SK-N-SH treated with all-trans-retinoic acid at 6 μM for 48 hours (cell line): ENCODE measurements around the gene TRMT11.
"Not testable (repeated sequence)": the region's sequence is repeated elsewhere in the genome, so short reads cannot be mapped to it uniquely, and the experiment has no call there.

Experiments used
- ATAC-seq: fragments of 200-7000 bp; cut with Tn5 transposase; 3 replicates; pipeline ENCODE4 v1.9.1; 2020; ENCODE audit warnings: mild to moderate bottlenecking, moderate library complexity
- BACH2 ChIP-seq: fragments of 250-450 bp; sonication (Bioruptor Pico); IDR thresholded peaks from 2 replicates; pipeline ENCODE4 v1.9.0; 2021; ENCODE audit warnings: mild to moderate bottlenecking, borderline replicate concordance
- CREB5 ChIP-seq: fragments of 250-450 bp; sonication (Bioruptor Pico); IDR thresholded peaks from 2 replicates; pipeline ENCODE4 v1.5.1; 2020; ENCODE audit warnings: low read depth, mild to moderate bottlenecking, moderate library complexity
- CSDC2 ChIP-seq: fragments of 250-450 bp; sonication (Bioruptor Pico); IDR thresholded peaks from 2 replicates; pipeline ENCODE4 v1.5.0; 2020; ENCODE audit warnings: mild to moderate bottlenecking, moderate library complexity
- GLIS3 ChIP-seq: fragments of 250-450 bp; sonication (Bioruptor Pico); IDR thresholded peaks from 2 replicates; pipeline ENCODE4 v1.5.0; 2020; ENCODE audit warnings: mild to moderate bottlenecking, moderate library complexity
- ISL1 ChIP-seq: fragments of 250-450 bp; sonication (Bioruptor Pico); IDR thresholded peaks from 2 replicates; pipeline ENCODE4 v2.1.2; 2022; ENCODE audit warnings: mild to moderate bottlenecking, moderate library complexity
- PATZ1 ChIP-seq: fragments of 250-450 bp; sonication (Bioruptor Pico); IDR thresholded peaks from 2 replicates; pipeline ENCODE4 v1.8.0; 2020; ENCODE audit warnings: mild to moderate bottlenecking, moderate library complexity, borderline replicate concordance
- POU6F1 ChIP-seq: fragments of 250-450 bp; sonication (Bioruptor Pico); IDR thresholded peaks from 2 replicates; pipeline ENCODE4 v1.8.0; 2021; ENCODE audit warnings: low read depth, mild to moderate bottlenecking, moderate library complexity, borderline replicate concordance
- PPARA ChIP-seq: fragments of 250-450 bp; sonication (Bioruptor Pico); IDR thresholded peaks from 2 replicates; pipeline ENCODE4 v1.5.0; 2020; ENCODE audit warnings: mild to moderate bottlenecking, borderline replicate concordance
- RARB ChIP-seq: fragments of 250-450 bp; sonication (Bioruptor Pico); IDR thresholded peaks from 2 replicates; pipeline ENCODE4 v1.8.0; 2021; ENCODE audit warnings: mild to moderate bottlenecking, moderate library complexity
- SNAI2 ChIP-seq: fragments of 250-450 bp; sonication (Bioruptor Pico); IDR thresholded peaks from 2 replicates; pipeline ENCODE4 v1.5.0; 2020; ENCODE audit warnings: mild to moderate bottlenecking, moderate library complexity
- TCF4 ChIP-seq: fragments of 250-450 bp; sonication (Bioruptor Pico); IDR thresholded peaks from 2 replicates; pipeline ENCODE4 v1.8.0; 2021; ENCODE audit warnings: mild to moderate bottlenecking, moderate library complexity, borderline replicate concordance
- TOX ChIP-seq: fragments of 250-450 bp; sonication (Bioruptor Pico); IDR thresholded peaks from 2 replicates; pipeline ENCODE4 v1.8.0; 2021; ENCODE audit warnings: mild to moderate bottlenecking, moderate library complexity, borderline replicate concordance
- TSHZ2 ChIP-seq: fragments of 250-450 bp; sonication (Bioruptor Pico); IDR thresholded peaks from 2 replicates; pipeline ENCODE4 v1.5.0; 2020; ENCODE audit warnings: mild to moderate bottlenecking, moderate library complexity
- ZC3H10 ChIP-seq: fragments of 250-450 bp; sonication (Bioruptor Pico); IDR thresholded peaks from 2 replicates; pipeline ENCODE4 v1.5.1; 2021; ENCODE audit warnings: mild to moderate bottlenecking, moderate library complexity
- ZFP3 ChIP-seq: fragments of 250-450 bp; sonication (Bioruptor Pico); IDR thresholded peaks from 2 replicates; pipeline ENCODE4 v1.5.0; 2020; ENCODE audit warnings: mild to moderate bottlenecking, moderate library complexity
- ZFP30 ChIP-seq: fragments of 450-650 bp; formaldehyde crosslinking; IDR thresholded peaks from 2 replicates; pipeline ENCODE4 v1.5.0; 2022; ENCODE audit warnings: mild to moderate bottlenecking, moderate library complexity
- ZNF565 ChIP-seq: fragments of 450-650 bp; formaldehyde crosslinking; conservative IDR thresholded peaks from 2 replicates; pipeline ENCODE4 v1.5.0; 2020; ENCODE audit warnings: low read depth, mild to moderate bottlenecking, moderate library complexity
- ZNF70 ChIP-seq: fragments of 450-650 bp; formaldehyde crosslinking; IDR thresholded peaks from 2 replicates; pipeline ENCODE4 v1.5.0; 2020; ENCODE audit warnings: mild to moderate bottlenecking, moderate library complexity
- ZNF8 ChIP-seq: fragments of 450-650 bp; formaldehyde crosslinking; IDR thresholded peaks from 2 replicates; pipeline ENCODE4 v1.5.0; 2020; ENCODE audit warnings: mild to moderate bottlenecking, moderate library complexity

TRMT11 gene

GRCh38 chr6:126016591-126016990 is 30.3 kb downstream of the TRMT11 start (continued):
- TF ChIP-seq CREB5 (CRISPR knock-in tag) (no peak), ISL1 (CRISPR knock-in tag) (no peak), ZNF565 (CRISPR knock-in tag) (no peak), ZNF70 (CRISPR knock-in tag) (no peak), ZC3H10 (no peak), TCF4 (no peak), POU6F1 (CRISPR knock-in tag) (no peak)

- no peak for TF ChIP-seq PPARA (CRISPR knock-in tag)
- no peak for TF ChIP-seq ZFP3
- TF ChIP-seq PATZ1 (CRISPR knock-in tag), result no peak
- no peak for TF ChIP-seq CSDC2
- no peak for TF ChIP-seq TOX
- no peak for TF ChIP-seq BACH2
- TF ChIP-seq ZFP30 (CRISPR knock-in tag), result no peak
- TF ChIP-seq ZC3H10, result no peak
- no peak for TF ChIP-seq SNAI2 (CRISPR knock-in tag)
- TF ChIP-seq GLIS3 (CRISPR knock-in tag), result no peak
- TF ChIP-seq ZNF70 (CRISPR knock-in tag), result no peak
- no peak for TF ChIP-seq RARB
- no peak for TF ChIP-seq TCF4
- TF ChIP-seq ZNF8, result no peak
- no peak for TF ChIP-seq TSHZ2 (CRISPR knock-in tag)
- TF ChIP-seq POU6F1 (CRISPR knock-in tag), result no peak
- ATAC-seq, result no peak
Observed at GRCh38 chr6:126017668-126018067, 31.3 kb downstream of the TRMT11 start.

- ATAC-seq, result no peak
- TF ChIP-seq CSDC2, result no peak
- no peak for TF ChIP-seq RARB
- TF ChIP-seq POU6F1 (CRISPR knock-in tag), result no peak
- TF ChIP-seq BACH2, result no peak
- TF ChIP-seq, all 23 proteins: peak for 0
Observed at GRCh38 chr6:126020305-126021050, 34.1 kb downstream of the TRMT11 start.

- not testable (repeated sequence) for ATAC-seq
Observed at GRCh38 chr6:126023474-126023873, 37.1 kb downstream of the TRMT11 start.
